BLaER1 treated with 17β-estradiol and CSF1 and Interleukin-3, amounts not matched to agents 10 nM and 100 nM (cell line): ENCODE results near the gene CMTM6.
A peak's percentile ranks its signal among the peaks of the same experiment; 100 is the strongest.
"Not testable (repeated sequence)": the region's sequence is repeated elsewhere in the genome, so short reads cannot be mapped to it uniquely, and the experiment has no call there.

Experiments used
- H3K27ac ChIP-seq, 11 experiments: shearing (Covaris generic); formaldehyde crosslinking; 2 replicates each; pipeline ENCODE4 v1.8.1; 2022
- H3K27me3 ChIP-seq, 11 experiments: shearing (Covaris generic); formaldehyde crosslinking; 2 replicates each; pipeline ENCODE4 v1.8.1; 2022
- H3K36me3 ChIP-seq, 11 experiments: shearing (Covaris generic); formaldehyde crosslinking; 2 replicates each; pipeline ENCODE4 v1.8.1; 2022
- H3K4me1 ChIP-seq, 10 experiments: shearing (Covaris generic); formaldehyde crosslinking; 2 replicates each; pipeline ENCODE4 v1.8.1; 2022
- H3K4me2 ChIP-seq, 11 experiments: shearing (Covaris generic); formaldehyde crosslinking; 2 replicates each; pipeline ENCODE4 v1.8.1; 2022
- H3K4me3 ChIP-seq, 10 experiments: shearing (Covaris generic); formaldehyde crosslinking; 2 replicates each; pipeline ENCODE4 v1.8.1; 2022
- H3K9ac ChIP-seq, 11 experiments: shearing (Covaris generic); formaldehyde crosslinking; 2 replicates each; pipeline ENCODE4 v1.8.1; 2022
- H3K9me3 ChIP-seq, 11 experiments: shearing (Covaris generic); formaldehyde crosslinking; replicated peaks in 1 of 11; 2 replicates each; pipeline ENCODE4 v1.8.1; 2022
- H4K20me1 ChIP-seq, 11 experiments: shearing (Covaris generic); formaldehyde crosslinking; 2 replicates each; pipeline ENCODE4 v1.8.1; 2022
- Cebpa-rat ChIP-seq, 11 experiments: shearing (Covaris generic); IDR thresholded peaks; 2 replicates each; pipeline ENCODE4 v1.8.1; 2022

Gene CMTM6

GRCh38 chr3:32442766-32443165, 59.9 kb downstream of the CMTM6 start:
- Histone ChIP-seq H3K4me2 (peak overlapping the region in 6 of 11 experiments; percentile 23 to 62 (median 52); a peak in 12 of 22 replicates), H3K4me3 (no peak overlapping the region), H3K27me3 (no peaks in the 10 kb centered on the region), H3K27ac (peak overlapping the region in 4 of 11 experiments; percentile 6 to 53 (median 26); a peak in 2 of 22 replicates), H3K4me1 (peaks cover 40 to 72% (median 52%) of the 10 kb centered on the region in 10 experiments), H3K9me3 (peaks cover 0 to 28% (median 17%) of the 10 kb centered on the region in 11 experiments; a peak in 18 of 22 replicates), H3K9ac (no peak overlapping the region), H4K20me1 (peaks cover 0 to 91% (median 19%) of the 10 kb centered on the region in 11 experiments; a peak in 15 of 22 replicates), H3K36me3 (peaks cover 42 to 80% (median 55%) of the 10 kb centered on the region in 11 experiments)
- TF ChIP-seq Cebpa-rat (IDR thresholded peaks at IDR 0.05), result no peak

GRCh38 chr3:32440611-32441350, 61.9 kb downstream of the CMTM6 start:
- H3K9me3 ChIP-seq, result peaks cover 0 to 20% (median 13%) of the 10 kb centered on the region in 11 experiments; a peak in 16 of 22 replicates
- H3K4me2 ChIP-seq, result peak overlapping the region in 6 of 11 experiments; percentile 2 to 39 (median 20); a peak in 9 of 22 replicates
- no peak overlapping the region for H3K27ac ChIP-seq
- H3K27me3 ChIP-seq, result no peaks in the 10 kb centered on the region
- H3K9ac ChIP-seq, result no peak overlapping the region
- peaks cover 34 to 61% (median 47%) of the 10 kb centered on the region in 11 experiments for H3K36me3 ChIP-seq
- H3K4me3 ChIP-seq, result no peak overlapping the region
- H4K20me1 ChIP-seq, result peaks cover 0 to 92% (median 36%) of the 10 kb centered on the region in 11 experiments; a peak in 19 of 22 replicates
- no peak for TF ChIP-seq Cebpa-rat (IDR thresholded peaks at IDR 0.05)
- H3K4me1 ChIP-seq, result peaks cover 41 to 73% (median 60%) of the 10 kb centered on the region in 10 experiments

GRCh38 chr3:32439421-32439820, 63.2 kb downstream of the CMTM6 start:
- H3K4me3 ChIP-seq, H3K27ac ChIP-seq, H3K9ac ChIP-seq, H3K9me3 ChIP-seq, H3K27me3 ChIP-seq: not testable (repeated sequence)
- Histone ChIP-seq H3K4me2 (peak overlapping the region in 3 of 11 experiments; percentile 2 to 39 (median 25); a peak in 2 of 22 replicates), H3K36me3 (peaks cover 21 to 47% (median 35%) of the 10 kb centered on the region in 11 experiments; a peak in 21 of 22 replicates), H4K20me1 (peaks cover 0 to 92% (median 45%) of the 10 kb centered on the region in 11 experiments; a peak in 19 of 22 replicates), H3K4me1 (peaks cover 51 to 83% (median 68%) of the 10 kb centered on the region in 10 experiments)

- Histone ChIP-seq H3K4me3 (no peak overlapping the region), H3K4me1 (peaks cover 57 to 83% (median 70%) of the 10 kb centered on the region in 10 experiments), H3K9me3 (peaks cover 0 to 4% (median 0%) of the 10 kb centered on the region in 11 experiments; a peak in 2 of 22 replicates), H3K36me3 (peaks cover 18 to 41% (median 30%) of the 10 kb centered on the region in 11 experiments; a peak in 21 of 22 replicates), H3K27me3 (no peaks in the 10 kb centered on the region), H4K20me1 (peaks cover 0 to 86% (median 45%) of the 10 kb centered on the region in 11 experiments; a peak in 19 of 22 replicates), H3K4me2 (peak overlapping the region in 2 of 11 experiments; percentile 0 to 30; a peak in 3 of 22 replicates), H3K27ac (no peak overlapping the region), H3K9ac (no peak overlapping the region)
- no peak for TF ChIP-seq Cebpa-rat (IDR thresholded peaks at IDR 0.05)
Observed at GRCh38 chr3:32438596-32439344, 63.9 kb downstream of the CMTM6 start.

- Histone ChIP-seq H3K9me3 (peaks cover 0 to 4% (median 0%) of the 10 kb centered on the region in 11 experiments; a peak in 2 of 22 replicates), H3K27ac (peak overlapping the region in 3 of 11 experiments; percentile 23 to 66 (median 41); a peak in 2 of 22 replicates), H3K36me3 (peaks cover 12 to 32% (median 23%) of the 10 kb centered on the region in 11 experiments; a peak in 21 of 22 replicates), H3K4me3 (no peak overlapping the region), H3K4me1 (peaks cover 57 to 83% (median 71%) of the 10 kb centered on the region in 10 experiments), H4K20me1 (peaks cover 0 to 83% (median 45%) of the 10 kb centered on the region in 11 experiments; a peak in 19 of 22 replicates), H3K27me3 (no peaks in the 10 kb centered on the region), H3K9ac (no peak overlapping the region), H3K4me2 (peak overlapping the region in 1 of 11 experiments; percentile 30; a peak in 1 of 22 replicates)
- TF ChIP-seq Cebpa-rat (IDR thresholded peaks at IDR 0.05), result no peak
Observed at GRCh38 chr3:32437896-32438295, 64.8 kb downstream of the CMTM6 start.

- peak overlapping the region in 3 of 11 experiments; percentile 30 to 40 (median 33); a peak in 2 of 22 replicates for H3K9ac ChIP-seq
- no peaks in the 10 kb centered on the region for H3K27me3 ChIP-seq
- peaks cover 0 to 85% (median 44%) of the 10 kb centered on the region in 11 experiments; a peak in 19 of 22 replicates for H4K20me1 ChIP-seq
- peaks cover 0 to 1% (median 0%) of the 10 kb centered on the region in 11 experiments; a peak in 2 of 22 replicates for H3K9me3 ChIP-seq
- peaks cover 4 to 26% (median 15%) of the 10 kb centered on the region in 11 experiments; a peak in 20 of 22 replicates for H3K36me3 ChIP-seq
- no peak for TF ChIP-seq Cebpa-rat (IDR thresholded peaks at IDR 0.05)
- peak overlapping the region; percentile 3 to 77 (median 69); a peak in 21 of 22 replicates for H3K4me2 ChIP-seq
- peak overlapping the region in 8 of 11 experiments; percentile 10 to 67 (median 38); a peak in 12 of 22 replicates for H3K27ac ChIP-seq
- H3K4me1 ChIP-seq, result peaks cover 60 to 90% (median 79%) of the 10 kb centered on the region in 10 experiments
- H3K4me3 ChIP-seq, result no peak overlapping the region
Observed at GRCh38 chr3:32436816-32437189, 65.8 kb downstream of the CMTM6 start.

GRCh38 chr3:32435911-32436815, 66.5 kb downstream of the CMTM6 start:
- no peaks in the 10 kb centered on the region; a peak in 1 of 22 replicates for H3K9me3 ChIP-seq
- peak overlapping the region in 8 of 11 experiments; percentile 3 to 67 (median 38); a peak in 13 of 22 replicates for H3K27ac ChIP-seq
- TF ChIP-seq Cebpa-rat (IDR thresholded peaks at IDR 0.05), result no peak
- no peak overlapping the region for H3K4me3 ChIP-seq
- peak overlapping the region in 3 of 11 experiments; percentile 30 to 40 (median 33); a peak in 2 of 22 replicates for H3K9ac ChIP-seq
- H3K4me2 ChIP-seq, result peak overlapping the region; percentile 3 to 77 (median 69); a peak in 21 of 22 replicates
- H3K4me1 ChIP-seq, result peaks cover 66 to 90% (median 79%) of the 10 kb centered on the region in 10 experiments
- H4K20me1 ChIP-seq, result peaks cover 0 to 81% (median 45%) of the 10 kb centered on the region in 11 experiments; a peak in 19 of 22 replicates
- H3K27me3 ChIP-seq, result no peaks in the 10 kb centered on the region
- H3K36me3 ChIP-seq, result peaks cover 0 to 24% (median 12%) of the 10 kb centered on the region in 11 experiments; a peak in 14 of 22 replicates
